HG03469 (cell line): ENCODE results near the gene SALL1.

Experiments used
- ATAC-seq: cut with Tn5 transposase; IDR thresholded peaks from one replicate; pipeline ENCODE4 v1.9.1; 2021; ENCODE audit warnings: mild to moderate bottlenecking, moderate library complexity, moderate number of reproducible peaks; ENCODE audit not compliant: unreplicated experiment

SALL1 gene

DNA sequence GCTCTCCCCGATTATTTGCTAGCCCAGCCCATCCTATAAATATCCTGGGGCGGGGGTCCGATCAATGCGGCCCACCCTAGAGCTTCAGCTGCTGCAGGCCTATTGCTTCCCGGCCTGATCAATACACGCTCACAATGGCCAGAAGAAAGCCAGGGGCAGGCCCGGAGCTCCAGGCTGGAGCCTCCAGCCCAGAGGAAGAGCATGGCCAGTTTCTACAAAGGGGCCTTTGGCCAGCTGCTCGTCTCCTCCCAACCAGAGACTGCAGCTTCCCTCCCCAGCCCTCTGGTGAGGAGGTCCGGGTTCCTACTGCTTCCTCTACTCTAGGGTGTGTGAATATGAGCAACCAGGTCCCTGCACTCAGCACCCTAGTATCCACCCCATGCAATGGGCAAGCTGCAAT, 36.7 kb downstream of the SALL1 start:
- no peak for ATAC-seq

DNA sequence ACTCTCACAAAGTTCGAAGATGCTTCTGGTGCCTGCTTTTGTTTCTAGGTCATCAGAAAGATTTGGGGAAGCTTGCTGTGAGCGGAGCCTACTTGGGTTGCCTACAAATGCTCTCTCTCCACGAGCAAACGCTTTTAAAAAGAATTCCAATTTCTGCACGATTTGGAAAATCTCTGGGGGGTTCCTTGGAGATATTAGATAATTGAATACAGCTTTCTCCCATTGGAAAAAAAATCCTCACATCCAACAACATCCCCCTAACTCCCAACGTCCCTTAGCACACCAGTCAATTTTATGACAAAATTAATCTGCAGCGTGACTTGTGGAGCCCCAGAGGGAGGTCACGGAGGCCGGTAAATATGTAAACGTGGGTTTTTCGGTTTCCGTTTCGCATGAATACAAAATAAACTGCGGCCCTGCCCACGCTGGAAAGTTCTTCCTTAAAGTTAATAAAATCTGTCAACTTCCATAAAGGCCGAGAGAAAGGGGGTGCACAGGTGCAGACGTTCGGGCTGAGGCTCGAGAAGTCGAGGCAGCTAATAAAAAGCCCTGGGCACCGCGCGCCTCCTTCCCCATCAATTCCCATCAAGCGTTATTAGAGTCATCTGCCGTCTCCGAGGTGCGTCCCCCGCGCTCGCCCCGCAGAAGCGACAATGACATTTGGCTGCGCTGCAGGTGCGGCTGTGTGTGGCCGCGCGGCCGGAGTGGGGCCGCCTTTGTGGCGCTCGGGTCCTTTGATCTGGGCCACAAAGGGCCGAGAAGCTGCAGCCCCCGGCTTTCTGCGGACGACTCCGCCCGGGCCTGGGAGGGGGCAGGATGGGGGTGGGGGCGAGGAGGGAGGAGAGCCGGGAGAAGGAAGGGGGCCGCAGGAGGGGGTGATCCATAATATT, 37.6 kb downstream of the SALL1 start:
- no peak for ATAC-seq

DNA sequence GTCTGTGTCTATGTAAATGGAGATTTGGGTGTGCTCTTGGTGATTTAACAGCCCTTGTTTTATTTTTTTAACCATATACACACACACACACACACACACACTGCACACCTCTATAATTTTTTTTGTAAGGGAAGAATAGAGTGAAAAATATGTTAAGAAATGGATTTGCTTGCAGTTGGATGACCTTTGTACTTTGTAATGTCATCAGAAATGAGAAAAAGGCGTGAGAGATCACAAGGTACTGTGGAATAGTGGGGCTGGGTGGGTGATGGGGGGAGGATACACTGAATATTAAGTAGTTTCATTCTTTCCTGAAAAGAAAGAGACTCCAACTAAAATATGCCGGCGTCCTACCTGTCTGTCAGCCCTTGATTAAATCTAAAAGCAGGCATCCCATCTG, 38.7 kb downstream of the SALL1 start:
- ATAC-seq = no peak

DNA sequence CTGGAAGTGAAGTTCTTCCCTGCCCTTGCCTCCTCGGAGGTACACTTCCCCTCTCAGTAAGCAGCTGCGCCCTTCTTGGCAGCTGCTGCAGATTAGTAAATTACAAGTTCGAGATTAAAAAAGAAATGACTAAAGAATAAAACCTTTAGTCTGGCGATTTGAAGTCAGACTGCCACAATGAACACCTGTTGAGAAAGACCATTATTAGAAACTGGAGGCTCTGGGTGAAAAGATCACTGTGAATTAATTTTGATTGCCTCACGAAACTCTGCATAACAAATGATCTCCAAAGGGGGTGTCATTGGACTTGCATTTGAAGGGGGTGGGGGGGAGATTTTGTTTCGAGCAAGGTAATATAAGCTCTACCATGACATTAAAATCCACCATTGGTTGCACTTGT, 39.3 kb downstream of the SALL1 start:
- ATAC-seq = no peak

DNA sequence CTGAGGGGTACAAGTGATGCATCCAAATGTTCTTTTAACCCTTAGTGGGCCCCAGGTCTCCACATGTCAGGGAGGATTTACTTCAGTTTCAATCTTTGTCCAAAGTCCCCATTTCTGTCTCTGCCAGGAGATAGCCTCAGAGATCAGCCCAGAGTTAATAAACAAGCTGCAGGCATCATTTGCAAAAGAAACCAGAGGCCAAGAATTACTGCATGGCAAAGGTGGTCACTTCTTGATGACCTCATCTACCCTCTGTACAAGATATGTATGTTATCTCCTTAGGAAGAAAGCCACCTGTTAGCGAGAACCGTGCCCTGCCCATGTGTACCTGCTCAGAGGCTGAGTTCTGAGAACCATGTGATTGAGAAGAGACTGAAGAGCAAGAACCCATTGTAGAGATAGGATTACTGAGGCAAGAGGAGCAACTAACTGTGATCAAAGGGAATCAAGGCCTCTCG, 40.3 kb downstream of the SALL1 start:
- no peak for ATAC-seq

DNA sequence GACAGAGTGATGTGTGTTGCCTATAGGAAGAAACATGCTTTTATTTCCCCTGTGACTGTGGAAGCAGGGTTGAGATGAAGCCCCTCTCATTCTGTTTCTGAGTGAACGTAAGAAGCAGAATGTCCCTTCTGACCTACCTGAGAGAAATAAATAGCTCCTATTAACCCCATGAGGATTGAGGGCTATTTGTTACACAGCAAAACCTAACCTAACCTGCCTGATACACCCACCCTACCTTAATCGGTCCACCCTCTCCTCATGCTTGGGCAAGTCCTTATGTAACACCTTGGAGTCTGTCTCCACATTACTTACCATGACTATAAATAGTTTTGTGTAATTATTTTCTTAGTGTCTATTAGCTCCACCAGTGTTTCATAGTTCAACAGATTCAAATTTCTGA, 41.9 kb downstream of the SALL1 start:
- no peak for ATAC-seq

DNA sequence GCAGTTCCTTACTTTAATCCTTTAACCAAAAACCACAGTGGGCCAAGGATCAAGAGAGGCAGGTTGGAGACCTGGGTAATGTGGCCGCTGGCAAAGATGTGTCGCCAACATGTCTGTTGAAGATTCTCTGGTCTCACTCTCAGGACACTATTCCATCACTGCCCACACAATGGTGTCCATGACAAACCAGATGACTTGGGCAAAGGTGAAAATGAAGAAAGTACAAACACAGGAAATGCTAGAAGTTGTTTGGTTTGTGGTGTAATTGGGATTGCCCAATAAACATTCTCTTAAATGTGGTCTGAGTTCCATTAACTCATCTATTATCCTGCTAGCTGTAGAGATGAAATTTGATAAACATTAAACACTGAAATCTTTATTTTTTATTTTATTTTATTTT, 43.3 kb downstream of the SALL1 start:
- ATAC-seq = no peak

DNA sequence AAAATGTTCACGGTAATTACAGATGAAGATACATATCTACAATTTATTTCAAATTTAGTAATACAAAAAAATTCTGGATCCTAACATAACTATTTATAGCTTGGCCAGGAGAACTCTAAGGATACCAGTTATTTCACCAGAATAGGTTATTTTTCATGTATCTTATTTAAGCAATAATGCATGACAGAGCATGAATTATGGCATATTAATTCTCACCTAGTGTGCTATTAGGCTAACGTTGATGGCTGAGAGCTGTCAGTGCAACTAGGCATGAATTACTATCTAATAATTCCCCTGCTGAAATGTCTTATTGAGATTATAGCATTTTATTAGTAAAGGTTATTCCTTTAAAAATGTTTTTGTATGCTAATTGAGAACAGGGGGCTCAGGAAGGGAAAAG, 44.5 kb downstream of the SALL1 start:
- no peak for ATAC-seq

DNA sequence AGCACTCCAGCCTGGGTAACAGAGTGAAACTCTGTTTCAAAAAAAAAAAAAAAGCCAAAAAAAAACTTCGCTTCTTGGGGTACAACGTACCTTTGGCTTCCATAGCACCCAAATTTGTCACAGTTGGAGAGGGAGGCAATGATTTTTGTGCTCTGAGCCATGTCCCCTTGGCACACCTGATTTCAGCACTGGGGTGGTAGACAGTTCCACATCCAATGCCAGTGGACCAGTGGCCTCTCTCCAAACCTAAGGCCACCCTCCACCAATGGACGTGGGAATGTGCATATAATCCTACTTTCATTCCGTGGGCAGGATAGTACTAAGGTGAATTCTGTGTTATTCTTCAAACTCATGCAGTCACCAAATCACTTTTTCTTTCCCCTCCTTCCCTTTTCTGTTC, 47.5 kb downstream of the SALL1 start:
- no peak for ATAC-seq

DNA sequence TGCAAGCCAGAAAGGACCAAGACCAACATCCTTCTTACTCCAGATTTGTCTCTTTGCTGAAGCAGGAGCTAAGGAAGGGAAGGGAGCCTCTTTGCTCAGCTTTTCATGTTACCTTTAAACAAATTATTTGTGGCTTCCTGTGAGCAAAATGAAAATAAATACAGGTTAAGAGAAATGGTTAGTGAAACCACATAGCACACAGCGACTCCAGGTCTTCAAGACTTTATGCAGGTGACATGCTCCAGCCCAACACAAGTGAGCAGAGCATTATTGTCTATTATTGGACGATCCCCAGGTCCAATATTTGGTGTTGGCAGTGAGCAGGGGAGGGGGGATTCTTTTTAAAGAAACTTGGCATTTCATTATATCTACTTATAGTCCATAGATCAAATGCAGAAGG, 53.3 kb downstream of the SALL1 start:
- ATAC-seq = no peak

DNA sequence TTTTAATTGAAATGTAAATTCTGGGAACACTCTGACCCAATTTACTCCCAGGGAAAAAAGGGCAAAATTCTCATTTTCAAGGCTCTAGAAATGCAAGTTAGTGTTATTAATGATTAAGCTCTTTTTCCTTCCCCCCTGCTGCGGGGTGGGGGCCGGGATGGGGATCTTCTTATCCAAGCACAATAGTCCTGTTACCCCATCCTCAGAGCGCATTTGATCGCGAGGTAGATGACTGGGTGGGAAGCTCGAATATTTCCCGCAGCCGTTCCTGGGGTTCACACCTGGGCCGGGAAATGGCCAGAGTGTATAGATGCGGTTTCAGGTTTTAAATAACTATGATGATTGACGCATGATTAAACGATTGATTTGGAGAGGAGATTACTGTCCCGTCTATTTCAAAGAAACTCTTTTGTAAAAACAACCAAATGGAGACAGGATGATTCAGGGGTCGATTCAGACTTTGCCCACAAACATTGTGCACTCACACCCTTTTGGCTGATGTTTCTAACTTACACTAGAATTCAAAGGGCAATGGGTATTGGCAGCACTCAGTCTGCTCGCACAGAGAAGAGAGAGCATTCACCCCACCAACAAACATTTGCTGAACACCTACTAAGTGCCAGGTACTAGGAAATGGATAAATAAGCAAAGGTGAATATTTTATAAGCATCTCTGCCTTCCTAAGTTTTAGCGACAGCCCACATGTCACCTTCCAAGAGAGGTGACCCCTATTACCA, 55.0 kb downstream of the SALL1 start:
- ATAC-seq = no peak

DNA sequence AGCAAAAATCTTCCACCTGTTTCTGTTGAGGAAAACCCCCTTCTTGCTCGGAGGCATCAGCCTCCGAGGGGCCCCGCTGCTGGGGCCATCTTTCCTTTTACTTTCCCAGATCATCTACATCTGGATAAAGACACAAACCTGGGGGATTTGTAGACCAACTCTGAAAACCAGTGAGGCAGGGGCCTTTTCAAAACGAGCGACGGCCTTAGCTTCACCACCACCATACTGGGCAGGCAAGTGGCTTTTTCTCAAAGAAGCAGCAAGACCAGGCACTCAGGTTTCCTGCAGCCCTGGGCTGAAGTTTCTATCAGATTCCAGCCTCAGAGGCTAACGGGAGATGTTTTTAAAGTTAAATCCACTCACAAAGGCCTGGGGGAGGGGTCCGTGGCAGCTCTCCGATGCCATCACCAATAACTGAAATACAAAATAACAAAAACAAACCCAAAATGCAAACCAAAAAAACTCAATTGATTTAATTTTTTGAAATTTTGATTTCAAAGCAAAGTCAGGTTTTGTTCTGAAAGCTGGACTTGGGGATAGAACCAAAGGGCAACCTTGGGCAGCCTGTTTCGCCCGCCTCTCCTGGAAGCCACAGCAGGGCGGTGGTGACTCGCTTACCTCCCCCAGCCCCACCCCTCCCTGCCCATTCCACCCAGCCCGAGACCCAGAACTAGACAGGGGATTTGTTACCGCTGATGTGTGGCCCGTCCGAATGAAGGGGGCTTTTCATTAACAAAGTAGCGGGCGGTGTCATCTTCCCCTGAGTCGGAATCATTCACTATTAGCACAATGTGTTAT, 55.8 kb downstream of the SALL1 start:
- ATAC-seq = no peak

DNA sequence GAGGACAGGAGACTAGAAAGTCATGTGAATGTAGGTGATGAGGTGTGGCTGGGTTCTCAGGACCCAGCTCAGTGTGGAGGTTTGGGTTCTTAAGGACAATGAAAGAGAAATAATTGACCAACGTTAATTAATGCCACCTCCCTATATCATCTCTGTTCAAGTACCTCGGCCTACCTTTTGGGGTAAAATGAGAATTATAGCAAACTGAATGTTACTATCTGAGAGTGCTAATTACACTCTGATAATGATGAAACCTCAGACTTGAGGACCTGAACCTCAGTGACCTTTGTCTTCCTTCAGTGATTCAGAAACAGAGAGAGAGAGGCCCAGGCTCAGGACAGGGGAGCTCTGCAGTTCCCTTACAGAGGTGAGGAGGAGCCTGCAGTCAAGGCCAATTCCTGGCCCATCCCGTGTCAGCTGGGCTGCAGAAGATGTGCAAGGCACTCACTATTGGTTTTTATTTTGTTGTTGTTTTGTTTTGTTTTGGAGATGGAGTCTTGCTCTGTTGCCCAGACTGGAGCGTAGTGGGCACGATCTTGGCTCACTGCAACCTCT, 57.3 kb downstream of the SALL1 start:
- no peak for ATAC-seq
